Midbrain (tissue), 1 donor: Measurements from ENCODE around the gene DYNC2H1.
"Not testable (repeated sequence)": the region's sequence is repeated elsewhere in the genome, so short reads cannot be mapped to it uniquely, and the experiment has no call there.

ENCODE experiments used
- DNase-seq: peaks from one replicate; lab custom pipeline; 2025; lab: John Stamatoyannopoulos, UW

DYNC2H1 gene

GRCh38 chr11:103141986-103142385, 32.8 kb downstream of the DYNC2H1 start:
- not testable (repeated sequence) for DNase-seq

DNA sequence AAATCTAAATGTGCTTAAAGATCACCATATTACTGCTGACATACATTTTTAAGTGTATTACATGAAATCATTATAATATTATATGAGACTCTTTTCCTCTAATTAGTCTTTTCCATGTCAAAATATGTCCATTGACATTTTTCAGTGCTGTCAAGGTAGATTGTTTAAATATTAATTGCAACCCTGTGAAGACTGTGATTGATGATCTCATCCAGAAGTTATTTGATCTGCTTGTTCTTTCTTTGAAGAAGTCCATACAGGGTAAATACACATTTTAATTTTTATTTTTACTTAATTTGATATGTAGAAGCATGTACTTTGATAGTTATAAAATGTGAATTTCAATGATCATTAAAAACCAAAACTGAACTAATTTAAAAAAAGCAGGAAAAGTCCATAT, 38.4 kb downstream of the DYNC2H1 start:
- no peak for DNase-seq

DNA sequence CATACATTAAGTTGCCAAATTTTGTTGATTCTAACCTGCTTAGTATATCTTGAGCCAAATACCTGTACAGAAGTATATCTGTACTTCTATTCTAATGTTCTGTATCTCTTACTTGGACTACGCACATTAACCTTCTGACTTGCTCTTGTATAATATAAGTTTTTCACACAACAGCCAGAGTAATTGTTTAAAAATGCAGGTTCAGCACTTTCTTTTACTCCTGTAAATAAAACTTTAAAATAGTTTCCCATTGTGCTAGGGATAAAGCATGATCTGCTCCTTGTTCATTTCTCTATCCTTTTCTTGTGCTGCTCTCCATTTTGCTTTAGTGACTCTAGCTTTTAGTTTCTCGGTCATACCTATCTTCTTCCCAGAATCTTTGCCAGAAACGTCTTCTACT, 48.3 kb downstream of the DYNC2H1 start:
- no peak for DNase-seq

- no peak for DNase-seq
Measured at GRCh38 chr11:103164093-103164796, 55.0 kb downstream of the DYNC2H1 start.

- DNase-seq, result no peak
Measured at GRCh38 chr11:103167166-103167565, 57.9 kb downstream of the DYNC2H1 start.

DNA sequence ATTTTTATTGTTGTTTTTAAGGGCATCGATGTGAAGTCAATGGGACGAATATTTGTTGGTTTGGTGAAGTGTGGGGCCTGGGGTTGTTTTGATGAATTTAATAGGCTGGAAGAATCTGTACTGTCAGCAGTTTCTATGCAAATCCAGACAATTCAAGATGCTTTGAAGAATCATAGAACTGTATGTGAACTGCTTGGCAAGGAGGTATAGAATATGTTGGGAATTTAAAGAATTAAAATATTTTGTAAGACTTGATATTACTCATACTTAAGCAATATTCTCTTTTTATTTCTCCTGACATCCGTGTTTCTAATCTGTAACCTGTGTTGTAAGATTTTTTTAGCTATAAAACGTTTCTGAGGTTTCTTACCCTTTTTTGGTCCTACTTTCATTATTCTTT, 61.6 kb downstream of the DYNC2H1 start:
- DNase-seq, result no peak

- no peak for DNase-seq
Measured at GRCh38 chr11:103175461-103176129, 66.4 kb downstream of the DYNC2H1 start.

GRCh38 chr11:103183981-103184611, 74.9 kb downstream of the DYNC2H1 start:
- no peak for DNase-seq

DNA sequence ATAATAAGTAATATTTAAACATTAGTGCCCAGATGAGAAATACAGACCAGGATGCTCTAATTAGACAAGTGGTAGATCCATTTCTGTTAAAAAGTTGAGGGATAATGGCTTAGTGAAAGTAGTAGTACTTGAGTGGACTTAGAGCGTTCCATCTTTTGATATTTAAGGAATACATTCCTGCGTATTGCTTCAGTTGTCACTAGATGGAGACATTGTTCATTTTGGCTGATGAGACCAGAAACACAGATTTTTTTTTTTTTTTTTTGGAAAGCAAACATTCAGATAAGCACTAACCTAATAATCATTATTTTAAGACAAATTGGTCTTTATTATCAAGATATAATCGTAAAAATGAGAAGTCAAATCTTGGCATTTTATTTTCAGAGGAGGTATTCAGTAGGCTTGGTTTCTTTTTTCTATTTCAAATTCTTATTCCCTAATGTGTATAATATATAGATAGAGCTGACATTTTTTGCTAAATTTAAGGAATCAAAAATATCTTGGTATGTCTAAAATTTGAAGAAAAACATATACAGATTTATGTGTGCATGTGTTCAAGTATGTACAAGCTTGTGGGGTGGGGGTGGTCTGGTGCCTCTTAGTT, 92.9 kb downstream of the DYNC2H1 start:
- no peak for DNase-seq

- DNase-seq, result no peak
Measured at GRCh38 chr11:103210543-103210942, 101.3 kb downstream of the DYNC2H1 start.

- DNase-seq, result no peak
Measured at GRCh38 chr11:103215812-103216211, 106.6 kb downstream of the DYNC2H1 start.

DNA sequence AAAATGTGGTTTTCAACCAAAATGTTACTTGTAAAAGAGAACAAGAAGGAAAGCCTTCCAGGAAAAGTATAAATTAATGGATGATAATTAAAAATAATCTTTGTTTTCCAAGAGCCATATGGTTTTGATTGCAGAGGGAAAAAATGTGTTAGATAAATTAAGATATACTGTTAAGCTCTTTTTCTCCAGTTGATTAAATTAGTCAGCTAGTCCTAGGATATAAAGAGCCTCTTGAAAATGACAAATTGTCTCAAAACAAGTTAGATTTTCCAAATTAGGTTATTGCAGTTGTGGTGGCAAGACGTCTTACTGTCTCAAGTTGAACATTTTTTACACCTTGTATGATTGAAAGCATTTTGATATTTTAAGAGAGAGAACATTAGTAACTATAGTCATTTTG, 110.9 kb downstream of the DYNC2H1 start:
- DNase-seq, result no peak

- DNase-seq, result peak; percentile 0
Measured at GRCh38 chr11:103222806-103223205, 113.6 kb downstream of the DYNC2H1 start.

- DNase-seq, result no peak
Measured at GRCh38 chr11:103228807-103229206, 119.6 kb downstream of the DYNC2H1 start.

DNA sequence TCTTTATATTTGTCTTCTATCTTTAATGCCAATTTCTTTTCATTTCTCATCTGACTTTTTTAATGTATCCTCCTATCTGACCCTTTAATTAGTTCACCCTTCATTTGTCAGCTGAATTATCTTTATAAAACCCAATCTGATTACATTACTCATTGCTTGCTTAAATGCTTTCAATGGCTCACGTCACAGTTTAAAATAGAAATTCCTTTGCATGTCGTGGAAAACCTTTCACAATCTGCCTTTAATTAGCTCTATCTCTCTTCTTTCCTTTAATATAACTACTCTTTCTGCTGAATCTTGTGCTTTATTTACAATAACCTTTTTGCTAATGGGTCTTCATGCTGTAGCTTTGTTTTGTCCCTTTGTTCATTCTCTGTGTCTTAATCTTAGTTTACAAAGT, 125.7 kb downstream of the DYNC2H1 start:
- no peak for DNase-seq

DNA sequence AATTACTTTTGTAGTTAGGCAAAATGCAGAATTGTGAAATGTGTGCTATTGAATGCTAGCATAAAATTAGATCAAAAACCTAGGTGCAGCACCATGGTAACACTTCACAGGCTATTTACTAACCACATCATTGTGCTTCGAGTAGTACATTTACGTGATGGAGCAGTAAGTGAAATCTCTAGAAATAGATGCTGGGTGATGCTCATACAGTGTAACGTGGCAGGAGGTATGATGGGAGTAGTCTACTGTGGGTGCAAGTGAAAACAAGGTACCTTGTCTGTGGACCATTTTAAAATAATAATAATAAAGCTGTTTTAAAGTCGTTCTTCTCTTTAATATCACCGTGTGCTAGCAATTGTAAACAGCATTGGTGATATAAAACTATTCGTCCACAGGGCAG, 132.3 kb downstream of the DYNC2H1 start:
- no peak for DNase-seq

DNA sequence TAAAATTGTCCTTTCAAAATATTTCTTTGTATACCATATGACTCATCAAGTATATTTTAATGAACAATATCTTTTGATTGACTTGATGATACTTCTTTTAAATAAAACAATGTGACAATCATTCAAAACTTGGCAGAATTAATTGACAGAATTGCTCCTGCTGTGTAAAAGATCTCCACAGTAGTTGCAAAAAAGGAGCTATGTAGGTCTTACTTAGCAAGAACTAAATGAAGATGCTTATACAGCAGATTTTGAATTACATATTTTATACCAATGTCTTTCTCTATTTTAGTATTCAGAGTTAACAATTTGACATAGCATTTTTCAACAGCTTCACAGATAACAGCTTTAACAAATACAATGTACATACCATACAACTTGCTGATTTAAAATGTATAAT, 144.9 kb downstream of the DYNC2H1 start:
- no peak for DNase-seq

DNA sequence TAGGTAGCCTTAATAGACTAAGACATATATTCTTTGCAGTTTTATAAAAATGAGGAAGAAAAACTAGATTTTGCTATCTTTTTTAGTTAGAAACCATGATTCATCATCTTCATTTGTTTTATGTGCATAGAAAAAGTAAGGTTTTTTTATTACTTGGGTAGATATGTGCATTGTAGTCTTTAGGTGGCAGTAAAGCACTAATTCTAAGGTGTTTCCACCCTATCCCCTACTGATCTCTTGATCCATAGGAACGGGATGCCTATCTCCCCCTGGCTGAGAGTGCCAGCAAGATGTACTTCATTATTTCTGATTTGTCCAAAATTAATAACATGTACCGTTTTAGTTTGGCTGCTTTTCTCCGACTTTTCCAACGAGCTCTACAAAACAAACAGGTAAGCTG, 148.1 kb downstream of the DYNC2H1 start:
- no peak for DNase-seq

DNA sequence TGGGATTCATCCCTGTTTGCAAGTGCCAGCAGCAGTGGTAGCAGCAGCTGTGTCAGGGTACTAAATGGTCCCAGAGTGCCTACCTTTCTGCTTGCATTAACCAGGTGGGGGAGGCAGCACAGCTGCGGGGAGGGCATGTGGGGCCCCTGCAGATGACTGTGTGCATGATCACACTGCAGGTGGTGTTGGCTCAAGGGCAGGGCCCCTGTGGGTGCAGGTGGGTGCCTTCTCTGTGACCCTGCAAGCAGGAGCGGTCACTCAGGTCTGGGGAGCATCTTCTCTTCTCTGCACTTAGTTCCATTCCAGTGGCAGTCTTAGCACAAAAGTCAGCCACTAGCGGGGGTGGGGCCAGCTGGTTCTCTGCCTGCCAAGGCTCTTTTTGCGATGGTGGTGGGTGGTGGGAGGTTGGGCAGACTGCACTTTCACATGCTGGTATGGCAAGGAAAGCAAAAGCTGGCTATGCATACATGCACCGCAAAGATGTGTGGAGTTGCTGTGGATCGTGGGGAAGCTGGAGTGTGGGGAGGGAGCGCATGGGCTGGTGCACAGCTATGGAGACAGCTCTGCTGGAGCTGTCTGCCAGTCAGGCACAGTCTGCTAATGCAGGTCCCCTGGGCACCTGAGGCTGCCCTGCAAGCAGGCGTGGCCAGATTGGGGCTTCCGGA, 157.1 kb downstream of the DYNC2H1 start:
- no peak for DNase-seq

- no peak for DNase-seq
Measured at GRCh38 chr11:103272876-103273275, 163.7 kb downstream of the DYNC2H1 start.

- DNase-seq, result no peak
Measured at GRCh38 chr11:103274025-103274424, 164.8 kb downstream of the DYNC2H1 start.

- DNase-seq, result no peak
Measured at GRCh38 chr11:103279821-103280220, 170.6 kb downstream of the DYNC2H1 start.
